Epithelial cell of esophagus (primary cell): ENCODE results near the gene ZNF214.

Experiments used
- DNase-seq: peaks from one replicate; pipeline ENCODE4 v3.0.0; 2010; ENCODE audit warnings: low read depth
- H3K4me3 ChIP-seq: 2 replicates; pipeline ENCODE4 v1.5.1; 2011; ENCODE audit warnings: mild to moderate bottlenecking, low read length, control low read depth
- TF ChIP-seq, protein P1 (sequence below): IDR thresholded peaks from 2 replicates; pipeline ENCODE4 v1.5.1; 2011; ENCODE audit warnings: low read depth, mild to moderate bottlenecking, low read length, control low read depth, inconsistent platforms; ENCODE audit not compliant: insufficient read depth; ENCODE audit errors: missing control alignments

The ZNF214 gene

DNA sequence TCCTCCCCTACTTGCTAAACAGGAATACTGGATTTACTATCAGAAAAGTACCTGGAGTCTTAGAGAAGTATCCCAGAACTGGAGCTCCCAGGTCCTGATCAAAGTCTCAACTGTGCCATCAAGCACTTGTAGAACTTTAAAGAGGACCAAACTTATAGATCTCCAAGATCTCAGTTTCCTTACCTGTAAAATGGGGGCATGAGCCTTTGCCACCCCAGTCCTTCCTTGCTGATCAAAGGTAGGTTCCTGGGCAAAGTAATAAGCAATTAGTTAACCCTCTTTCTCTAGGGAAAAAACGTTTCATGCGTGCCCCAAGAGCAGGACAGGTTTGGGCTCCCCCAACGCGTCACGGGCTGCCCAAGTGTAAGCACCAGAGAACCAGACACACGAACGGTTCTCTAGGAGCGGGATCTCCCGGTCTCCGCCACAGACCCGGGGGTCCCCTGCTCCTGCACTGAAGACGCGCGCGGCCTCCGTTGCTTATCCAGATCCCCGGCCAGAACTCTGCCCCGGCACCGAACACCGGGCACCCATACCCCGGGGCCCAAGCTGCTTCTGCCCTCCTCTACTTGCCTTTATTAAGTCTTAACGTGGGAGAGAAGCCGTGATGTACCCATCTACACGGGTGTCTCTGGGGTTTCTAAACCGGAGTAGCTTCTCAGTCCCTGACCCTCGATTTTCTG, 505 bp downstream of the ZNF214 start:
- DNase-seq, result no peak
- peak overlapping the region; percentile 59 for H3K4me3 ChIP-seq

DNA sequence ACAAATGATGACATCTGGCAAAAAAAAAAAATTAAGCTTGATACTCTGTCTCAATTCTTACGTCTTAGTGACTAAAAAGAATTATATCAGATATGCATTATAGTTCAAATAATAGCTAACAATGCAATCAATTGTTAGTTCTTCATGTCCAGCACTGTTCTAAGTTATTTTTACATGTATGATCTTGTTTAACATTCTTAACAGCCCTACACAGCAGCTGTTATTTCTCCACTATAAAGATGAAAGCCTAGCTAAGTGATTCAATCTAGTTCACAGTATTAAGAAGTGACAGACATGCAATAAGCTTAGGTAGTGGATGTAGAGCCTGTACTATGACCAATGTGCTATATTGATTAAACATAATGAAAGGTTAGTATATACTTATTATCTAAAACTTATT, 4.1 kb downstream of the ZNF214 start:
- DNase-seq, result peak; percentile 75
- TF ChIP-seq, protein P1, sequence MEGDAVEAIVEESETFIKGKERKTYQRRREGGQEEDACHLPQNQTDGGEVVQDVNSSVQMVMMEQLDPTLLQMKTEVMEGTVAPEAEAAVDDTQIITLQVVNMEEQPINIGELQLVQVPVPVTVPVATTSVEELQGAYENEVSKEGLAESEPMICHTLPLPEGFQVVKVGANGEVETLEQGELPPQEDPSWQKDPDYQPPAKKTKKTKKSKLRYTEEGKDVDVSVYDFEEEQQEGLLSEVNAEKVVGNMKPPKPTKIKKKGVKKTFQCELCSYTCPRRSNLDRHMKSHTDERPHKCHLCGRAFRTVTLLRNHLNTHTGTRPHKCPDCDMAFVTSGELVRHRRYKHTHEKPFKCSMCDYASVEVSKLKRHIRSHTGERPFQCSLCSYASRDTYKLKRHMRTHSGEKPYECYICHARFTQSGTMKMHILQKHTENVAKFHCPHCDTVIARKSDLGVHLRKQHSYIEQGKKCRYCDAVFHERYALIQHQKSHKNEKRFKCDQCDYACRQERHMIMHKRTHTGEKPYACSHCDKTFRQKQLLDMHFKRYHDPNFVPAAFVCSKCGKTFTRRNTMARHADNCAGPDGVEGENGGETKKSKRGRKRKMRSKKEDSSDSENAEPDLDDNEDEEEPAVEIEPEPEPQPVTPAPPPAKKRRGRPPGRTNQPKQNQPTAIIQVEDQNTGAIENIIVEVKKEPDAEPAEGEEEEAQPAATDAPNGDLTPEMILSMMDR, result no peak
- H3K4me3 ChIP-seq, result no peak overlapping the region

More for the DNA sequence above, 505 bp downstream of the ZNF214 start:
- TF ChIP-seq, protein P1, result no peak

DNA sequence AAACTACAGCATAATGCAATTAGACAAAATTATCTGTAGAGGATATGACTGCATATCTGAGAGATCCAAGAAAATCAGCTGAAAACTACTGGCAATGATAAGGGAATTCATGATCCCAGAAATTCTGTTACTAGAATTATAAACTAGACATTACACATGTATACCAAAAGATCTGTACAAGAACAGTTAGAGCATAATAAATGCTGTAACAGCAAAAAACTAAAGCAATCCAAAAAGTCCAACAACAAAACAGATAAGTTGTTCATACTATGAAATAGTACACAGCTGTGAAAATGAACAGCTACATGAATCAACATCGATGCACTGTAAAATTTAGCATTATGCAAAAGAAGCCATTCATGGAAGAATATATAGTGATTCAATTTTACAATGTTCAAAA, 6.0 kb downstream of the ZNF214 start:
- DNase-seq, result no peak
- TF ChIP-seq, protein P1, result no peak
- H3K4me3 ChIP-seq, result no peak overlapping the region

DNA sequence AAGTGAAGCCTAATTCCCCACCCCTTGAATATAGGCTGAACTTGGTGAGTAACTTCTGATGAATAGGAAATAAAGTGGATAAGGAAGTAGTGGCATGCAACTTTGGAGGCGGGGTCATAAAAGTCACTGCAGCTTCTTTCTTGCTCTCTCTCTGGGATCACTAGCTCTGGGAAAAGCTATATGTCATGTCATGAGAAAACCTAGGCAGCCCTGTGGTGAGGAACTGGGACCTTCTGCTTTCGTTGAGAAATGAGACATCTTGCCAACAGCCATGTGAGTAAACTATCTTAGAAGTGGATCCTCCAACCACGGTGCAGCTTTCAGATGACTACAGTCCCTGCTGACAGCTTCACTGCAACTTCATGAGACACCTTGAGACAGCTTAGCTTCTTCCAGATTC, 15.7 kb downstream of the ZNF214 start:
- H3K4me3 ChIP-seq, result no peak overlapping the region
- TF ChIP-seq, protein P1, result no peak
- DNase-seq, result peak; percentile 78

DNA sequence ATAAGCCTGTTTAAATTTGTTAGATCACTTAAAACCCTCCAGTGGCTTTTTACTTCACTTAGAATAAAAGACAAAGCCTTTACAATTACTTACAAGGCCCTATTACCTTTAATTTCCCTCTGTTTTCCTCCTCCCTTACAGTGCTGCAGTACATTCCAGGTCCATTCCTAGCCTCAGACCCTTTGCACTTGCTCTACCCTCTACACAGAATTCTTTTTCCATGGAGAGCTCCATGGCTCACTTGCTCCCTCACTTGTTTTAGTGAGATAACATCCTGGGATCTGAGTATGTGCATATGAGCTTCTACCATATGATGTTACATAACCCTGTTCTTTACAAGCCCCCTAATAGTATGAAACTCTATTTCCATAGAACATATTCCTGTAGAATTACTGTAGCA, 24.4 kb downstream of the ZNF214 start:
- TF ChIP-seq, protein P1, result no peak
- DNase-seq, result no peak
- no peak overlapping the region for H3K4me3 ChIP-seq

DNA sequence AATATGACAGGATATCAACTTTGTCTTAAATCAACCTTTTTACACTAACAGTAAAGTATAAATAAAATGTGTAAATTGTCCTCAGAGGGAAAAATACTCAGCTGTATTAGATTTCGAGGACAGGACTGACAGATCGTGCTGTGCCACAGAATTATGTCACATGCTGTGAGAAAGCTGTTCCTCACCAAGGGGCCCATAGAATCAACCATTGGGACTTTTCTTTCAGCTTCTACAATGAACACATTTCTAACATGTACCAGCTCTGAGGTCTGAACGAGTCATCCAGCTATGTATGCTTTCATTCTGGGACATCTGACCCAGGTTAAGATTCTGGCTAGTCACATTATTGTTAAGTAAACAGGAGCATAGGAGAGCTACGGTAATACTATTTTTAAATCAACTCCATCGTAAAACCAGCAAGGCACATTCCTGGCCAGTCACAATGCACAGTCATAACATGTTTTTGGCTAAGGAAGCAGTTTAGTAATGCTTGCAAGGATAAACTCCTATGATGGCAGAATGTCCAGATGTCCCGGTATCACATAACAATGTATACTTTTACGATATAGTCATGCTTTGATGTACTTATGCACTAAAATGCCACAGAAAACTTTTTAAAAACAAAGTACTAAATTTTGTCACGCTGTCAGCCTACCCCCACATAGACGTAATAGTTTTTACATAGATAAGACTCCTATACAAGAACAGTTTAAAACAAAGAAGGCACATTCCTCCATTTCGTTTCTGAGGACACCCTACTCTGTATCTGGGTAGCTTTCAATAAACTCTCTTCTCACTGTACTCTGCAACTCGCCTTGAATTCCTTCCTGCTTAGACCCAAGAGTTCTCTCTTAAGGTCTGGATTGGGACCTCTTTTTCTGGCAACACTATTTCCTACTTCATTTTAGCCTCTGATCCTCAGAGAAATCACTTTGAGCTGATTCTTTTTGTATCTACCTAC, 27.4 kb downstream of the ZNF214 start:
- DNase-seq, result peak; percentile 71
- TF ChIP-seq, protein P1, result no peak
- no peak overlapping the region for H3K4me3 ChIP-seq
